Type B pancreatic cell (in vitro differentiated cells): ENCODE results near the gene UTY. TPM values are rescaled to one million over a fixed set of nuclear protein-coding genes. Genes with fewer than 3 reads are reported as not detected.

Source experiments
- DNase-seq: peaks from one replicate; pipeline ENCODE4 v3.0.0; 2021; ENCODE audit warnings: mixed read lengths; ENCODE audit not compliant: unreplicated experiment; ENCODE audit errors: extremely low spot score
- H3K27ac Mint-ChIP-seq: 2 replicates; pipeline ENCODE4 v1.8.0; 2021; ENCODE audit warnings: mild to moderate bottlenecking, mixed read lengths
- H3K27me3 Mint-ChIP-seq: 2 replicates; pipeline ENCODE4 v1.8.0; 2021; ENCODE audit warnings: mixed read lengths
- H3K36me3 Mint-ChIP-seq: 2 replicates; pipeline ENCODE4 v1.8.0; 2021; ENCODE audit warnings: mixed read lengths
- H3K4me1 Mint-ChIP-seq: one replicate; pipeline ENCODE4 v1.8.0; 2021; ENCODE audit warnings: mixed read lengths; ENCODE audit not compliant: unreplicated experiment
- H3K4me3 Mint-ChIP-seq: 2 replicates; pipeline ENCODE4 v1.8.0; 2021; ENCODE audit warnings: mild to moderate bottlenecking, mixed read lengths
- H3K9me3 Mint-ChIP-seq: 2 replicates; pipeline ENCODE4 v1.8.0; 2021; ENCODE audit warnings: mixed read lengths
- CTCF ChIP-seq: fragments of 200-600 bp; sonication (generic); conservative IDR thresholded peaks from 2 replicates; pipeline ENCODE4 v1.5.0; 2021; ENCODE audit warnings: antibody characterized with exemption, mild to moderate bottlenecking
- total RNA-seq: library from RNA; stranded (reverse); gene quantifications from 2 replicates; pipeline ENCODE4 v1.2.1, GENCODE V29; 2021; ENCODE audit warnings: low replicate concordance

UTY gene
- total RNA-seq, 1 donor from 2014 or later = not detected

- DNase-seq = no peak
- no peaks in the 10 kb centered on the region for H3K9me3 Mint-ChIP-seq
- no peak for TF ChIP-seq CTCF
- H3K4me1 Mint-ChIP-seq = no peaks in the 10 kb centered on the region
- no peak overlapping the region for H3K27ac Mint-ChIP-seq
- no peaks in the 10 kb centered on the region for H3K27me3 Mint-ChIP-seq
- H3K36me3 Mint-ChIP-seq = no peaks in the 10 kb centered on the region
- H3K4me3 Mint-ChIP-seq = no peak overlapping the region
These were observed 47.4 kb downstream of the UTY start for GRCh38 chrY:13432293-13433025.

GRCh38 chrY:13429551-13429950 is 50.3 kb downstream of the UTY start:
- no peaks in the 10 kb centered on the region for H3K27me3 Mint-ChIP-seq
- TF ChIP-seq CTCF = no peak
- no peak for DNase-seq
- H3K27ac Mint-ChIP-seq = no peak overlapping the region
- no peaks in the 10 kb centered on the region for H3K36me3 Mint-ChIP-seq
- no peak overlapping the region for H3K4me3 Mint-ChIP-seq
- H3K4me1 Mint-ChIP-seq = no peaks in the 10 kb centered on the region
- no peaks in the 10 kb centered on the region for H3K9me3 Mint-ChIP-seq

GRCh38 chrY:13423281-13423732 is 56.5 kb downstream of the UTY start:
- Mint-ChIP-seq H3K36me3 (no peaks in the 10 kb centered on the region), H3K4me3 (no peak overlapping the region), H3K27ac (no peak overlapping the region), H3K4me1 (no peaks in the 10 kb centered on the region), H3K9me3 (no peaks in the 10 kb centered on the region), H3K27me3 (no peaks in the 10 kb centered on the region)
- TF ChIP-seq CTCF = no peak
- DNase-seq = no peak

- H3K36me3 Mint-ChIP-seq = no peaks in the 10 kb centered on the region
- no peaks in the 10 kb centered on the region for H3K4me1 Mint-ChIP-seq
- H3K9me3 Mint-ChIP-seq = no peaks in the 10 kb centered on the region
- H3K27ac Mint-ChIP-seq = no peak overlapping the region
- no peaks in the 10 kb centered on the region for H3K27me3 Mint-ChIP-seq
- no peak overlapping the region for H3K4me3 Mint-ChIP-seq
- no peak for DNase-seq
- TF ChIP-seq CTCF = no peak
These were observed 62.8 kb downstream of the UTY start for GRCh38 chrY:13416869-13417661.

GRCh38 chrY:13415556-13415955 is 64.3 kb downstream of the UTY start:
- no peak overlapping the region for H3K4me3 Mint-ChIP-seq
- H3K4me1 Mint-ChIP-seq = no peaks in the 10 kb centered on the region
- H3K27ac Mint-ChIP-seq = no peak overlapping the region
- H3K36me3 Mint-ChIP-seq = no peaks in the 10 kb centered on the region
- TF ChIP-seq CTCF = no peak
- no peaks in the 10 kb centered on the region for H3K9me3 Mint-ChIP-seq
- DNase-seq = no peak
- no peaks in the 10 kb centered on the region for H3K27me3 Mint-ChIP-seq
